Upper lobe of right lung (tissue), 1 donor: ENCODE data around the gene PIP4K2A. TPM values are rescaled to one million over a fixed set of nuclear protein-coding genes. Genes with fewer than 3 reads are reported as not detected.

Source experiments
- ATAC-seq: fragments of 200-7000 bp; cut with Tn5 transposase; one replicate; pipeline ENCODE4 v1.9.1; 2020; ENCODE audit warnings: mild to moderate bottlenecking, moderate library complexity
- DNase-seq: peaks from one replicate; pipeline ENCODE4 v3.0.0-alpha.2; 2020
- H3K27ac ChIP-seq: fragments of 200-600 bp; one replicate; pipeline ENCODE4 v1.8.0; 2022
- H3K27me3 ChIP-seq: fragments of 200-600 bp; one replicate; pipeline ENCODE4 v1.8.0; 2022; ENCODE audit warnings: mild to moderate bottlenecking
- H3K36me3 ChIP-seq: fragments of 200-600 bp; one replicate; pipeline ENCODE4 v1.8.0; 2022
- H3K4me1 ChIP-seq: fragments of 200-600 bp; one replicate; pipeline ENCODE4 v1.8.0; 2022
- H3K4me3 ChIP-seq: fragments of 200-600 bp; one replicate; pipeline ENCODE4 v1.8.0; 2022; ENCODE audit warnings: mild to moderate bottlenecking
- H3K9me3 ChIP-seq: fragments of 200-600 bp; one replicate; pipeline ENCODE4 v1.8.0; 2022
- CTCF ChIP-seq: fragments of 200-600 bp; IDR thresholded peaks from one replicate; pipeline ENCODE4 v1.8.0; 2022; ENCODE audit warnings: antibody characterized with exemption
- intact Hi-C: fragments of 100-400 bp; cut with DNase I; formaldehyde crosslinking; loops from one replicate; pipeline ENCODE4 v1.11.0; 2022
- total RNA-seq: library from RNA; stranded (reverse); fragmentation: NEBNext Ultra II Directional; extraction: Animal tissue kit (Norgen Biotek cat#: 25700); gene quantifications from one replicate; pipeline ENCODE4 v1.2.1, GENCODE V29; 2021
- donor health status: DM: no; HTN: yes; CAD: no; lungs with severe emphysema.

PIP4K2A gene
- total RNA-seq, 1 donor from 2014 or later, result 61.2 TPM

DNA sequence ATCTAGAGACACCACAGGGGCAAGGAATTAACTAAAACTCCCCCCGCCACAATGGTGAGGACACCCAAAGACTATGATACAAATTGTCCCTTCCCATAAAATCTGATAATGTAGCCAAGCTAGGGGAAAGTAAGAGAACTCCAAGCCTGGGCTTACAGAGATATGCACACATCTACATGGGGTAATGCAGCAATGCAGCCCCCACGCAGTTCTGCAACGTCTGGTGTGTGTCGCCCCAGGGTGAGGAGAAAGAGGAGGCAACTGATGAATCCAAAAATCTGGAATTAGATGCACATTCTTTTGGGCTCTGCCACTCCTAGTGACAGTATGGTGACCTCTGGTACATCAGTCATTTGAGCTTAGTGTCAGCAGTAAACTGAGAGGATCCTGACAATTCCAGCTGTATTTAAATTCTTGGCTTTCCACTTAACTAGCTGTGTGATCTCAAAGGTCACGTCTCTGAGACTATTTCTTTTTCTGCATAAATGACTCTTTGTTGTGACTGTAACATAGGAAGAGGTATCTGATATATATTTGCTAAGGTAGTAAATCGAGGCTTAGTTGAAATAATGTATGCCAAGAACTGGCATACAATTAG lies 51.5 kb downstream of the PIP4K2A start:
- H3K4me1 ChIP-seq, result peaks cover 24% of the 10 kb centered on the region
- no peak for ATAC-seq
- no peak for DNase-seq
- H3K27ac ChIP-seq, result no peak overlapping the region
- TF ChIP-seq CTCF, result no peak
- no peaks in the 10 kb centered on the region for H3K27me3 ChIP-seq
- intact Hi-C loops, result no loop called here
- H3K36me3 ChIP-seq, result no peaks in the 10 kb centered on the region
- H3K9me3 ChIP-seq, result no peaks in the 10 kb centered on the region
- no peak overlapping the region for H3K4me3 ChIP-seq

- H3K4me3 ChIP-seq, result no peak overlapping the region
- no peak for TF ChIP-seq CTCF
- no peak overlapping the region for H3K27ac ChIP-seq
- H3K4me1 ChIP-seq, result peaks cover 38% of the 10 kb centered on the region
- H3K36me3 ChIP-seq, result no peaks in the 10 kb centered on the region
- intact Hi-C loops, result no loop called here
- no peaks in the 10 kb centered on the region for H3K27me3 ChIP-seq
- no peaks in the 10 kb centered on the region for H3K9me3 ChIP-seq
- DNase-seq, result no peak
- ATAC-seq, result no peak
These were observed 54.5 kb downstream of the PIP4K2A start for GRCh38 chr10:22659866-22660265.

- Histone ChIP-seq H3K4me3 (no peak overlapping the region), H3K27ac (peak overlapping the region; percentile 34), H3K27me3 (no peaks in the 10 kb centered on the region), H3K36me3 (no peaks in the 10 kb centered on the region), H3K4me1 (peaks cover 41% of the 10 kb centered on the region), H3K9me3 (no peaks in the 10 kb centered on the region)
- no peak for DNase-seq
- no peak for ATAC-seq
- intact Hi-C loops, result no loop called here
- no peak for TF ChIP-seq CTCF
These were observed 55.5 kb downstream of the PIP4K2A start for GRCh38 chr10:22658745-22659410.

- intact Hi-C loops, result no loop called here
- no peak for DNase-seq
- Histone ChIP-seq H3K9me3 (no peaks in the 10 kb centered on the region), H3K27ac (peak overlapping the region; percentile 34), H3K36me3 (no peaks in the 10 kb centered on the region), H3K27me3 (no peaks in the 10 kb centered on the region), H3K4me1 (peaks cover 50% of the 10 kb centered on the region), H3K4me3 (no peak overlapping the region)
- ATAC-seq, result no peak
- TF ChIP-seq CTCF, result no peak
These were observed 56.7 kb downstream of the PIP4K2A start for GRCh38 chr10:22657566-22658225.

- ATAC-seq, result peak; percentile 38
- intact Hi-C loops, result no loop called here
- H3K27me3 ChIP-seq, result no peaks in the 10 kb centered on the region
- no peak for TF ChIP-seq CTCF
- no peak overlapping the region for H3K27ac ChIP-seq
- H3K4me1 ChIP-seq, result peaks cover 51% of the 10 kb centered on the region
- no peak for DNase-seq
- H3K36me3 ChIP-seq, result no peaks in the 10 kb centered on the region
- H3K4me3 ChIP-seq, result no peak overlapping the region
- no peaks in the 10 kb centered on the region for H3K9me3 ChIP-seq
These were observed 57.4 kb downstream of the PIP4K2A start for GRCh38 chr10:22657024-22657423.
